A375 (cell line): ENCODE data around the gene CUL1. TPM values are rescaled to one million over a fixed set of nuclear protein-coding genes. Genes with fewer than 3 reads are reported as not detected.

Experiments
- small RNA-seq: library from RNA; depleted of rRNA; stranded (forward); fragments of <200 nt; gene quantifications from one replicate; pipeline ENCODE3, GENCODE V24; 2014
- total RNA-seq: library from RNA; depleted of rRNA; stranded (reverse); fragments of >200 nt; shearing (Covaris generic); gene quantifications from 2 replicates; pipeline ENCODE4 v1.2.3, GENCODE V29; 2014; rRNA removed

The CUL1 gene
- total RNA-seq, result 39.9 and 44.4 TPM in 2 replicates

DNA sequence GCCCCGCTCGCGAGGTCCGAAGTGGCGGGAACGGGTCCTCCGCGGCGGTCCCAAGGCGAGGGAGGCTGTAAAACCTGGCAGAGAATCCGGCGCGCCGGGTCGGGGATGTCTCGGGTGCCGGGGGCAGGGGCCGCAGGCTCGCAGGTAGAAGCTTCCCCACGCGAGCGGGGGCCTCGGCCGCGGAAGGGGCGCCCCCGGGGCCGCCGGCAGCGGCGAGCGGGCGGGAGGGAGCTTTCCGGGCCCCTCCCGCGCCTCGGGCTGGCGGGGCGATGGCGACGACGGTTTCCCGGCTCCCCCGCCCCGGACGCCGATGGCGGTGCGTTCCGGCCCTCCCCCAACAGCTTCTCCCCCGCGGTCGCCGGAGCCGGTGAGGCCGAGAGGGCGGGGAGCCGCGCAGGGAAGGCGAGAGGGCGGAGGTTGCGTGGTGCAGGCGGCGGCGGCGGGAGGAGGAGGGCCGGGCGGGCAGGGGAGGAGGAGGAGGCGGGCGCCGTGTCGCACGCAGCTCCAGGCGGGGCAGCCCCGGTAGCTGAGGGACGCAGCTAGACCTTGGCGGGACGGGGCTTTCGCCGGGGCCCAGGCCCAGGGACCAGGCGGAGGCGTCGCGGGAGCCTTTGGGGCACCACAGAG lies at the start of gene CUL1:
Gene CUL1, plus strand, starts transcription at position 507 of the 627 bp plus-strand sequence. CDS start 31,220 bp downstream, outside the sequence.

Small RNA genes within 50 kb of the gene (small RNA-seq; reads per million reads assigned to genes)
- not detected for gene RNU7-20P

Other genes starting within 250 kb of the CUL1 start
- not detected in 2 replicates for gene C7orf33, start 108.1 kb upstream of the CUL1 start, total RNA-seq
- gene EZH2, start 185.4 kb downstream of the CUL1 start, total RNA-seq, result 40.1 and 43.5 TPM in 2 replicates